IPS DF 19.7 (cell line): ENCODE results near the gene BET1.
"Not testable (repeated sequence)": the region's sequence is repeated elsewhere in the genome, so short reads cannot be mapped to it uniquely, and the experiment has no call there.

ENCODE experiments used
- DNase-seq: peaks from one replicate; pipeline ENCODE4 v3.0.0-alpha.2; 2013; ENCODE audit warnings: low read depth, low spot score

The BET1 gene, protein sequence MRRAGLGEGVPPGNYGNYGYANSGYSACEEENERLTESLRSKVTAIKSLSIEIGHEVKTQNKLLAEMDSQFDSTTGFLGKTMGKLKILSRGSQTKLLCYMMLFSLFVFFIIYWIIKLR

DNA sequence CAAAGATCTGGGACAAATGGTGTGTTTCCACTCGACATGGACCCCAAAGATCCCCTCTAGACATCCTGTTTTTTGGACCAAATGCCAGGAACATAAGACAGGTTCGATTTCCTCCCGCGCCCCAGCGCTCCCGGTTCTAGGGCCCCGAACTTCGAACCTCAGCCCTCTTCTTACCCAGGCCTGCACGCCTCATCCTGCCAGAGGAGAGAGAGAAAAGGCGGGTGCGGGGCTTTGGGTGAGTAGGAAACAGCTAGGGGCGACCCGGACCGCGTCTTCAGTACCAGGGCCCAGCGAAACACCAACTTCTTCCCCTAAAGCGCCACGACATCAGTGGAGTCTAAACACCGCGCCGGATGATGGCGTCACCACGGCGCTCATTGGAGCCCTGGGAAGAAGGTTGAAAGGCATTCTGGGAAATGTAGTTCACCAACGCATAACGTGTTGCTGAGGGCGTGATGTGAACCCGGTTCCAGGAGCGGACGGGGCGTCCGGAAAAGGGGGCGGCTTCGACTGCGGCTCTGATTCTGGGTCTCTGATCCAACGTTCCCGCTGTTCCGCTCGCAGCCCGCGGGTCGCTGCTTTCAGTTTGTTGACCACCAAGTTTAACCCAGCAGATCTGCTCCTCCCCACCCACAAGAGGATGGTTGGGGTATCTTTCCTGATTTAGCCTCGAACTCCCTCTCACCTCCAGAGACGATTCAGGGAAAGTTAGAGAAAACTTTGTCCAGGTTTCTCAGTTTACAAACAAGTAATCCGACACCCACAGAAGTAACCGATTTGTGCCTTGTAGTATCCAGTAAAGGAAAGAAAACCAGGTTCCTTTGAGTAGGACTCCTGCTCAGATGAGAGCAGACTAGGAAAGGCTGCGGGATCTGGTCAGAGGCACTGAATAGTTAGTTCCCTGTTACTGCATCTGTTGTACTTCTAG lies at the start of gene BET1:
TSS of gene BET1 (minus strand) at position 332 of the 928 bp plus-strand sequence. CDS start at position 193, 139 bp downstream.
- peak; percentile 96 for DNase-seq

DNA sequence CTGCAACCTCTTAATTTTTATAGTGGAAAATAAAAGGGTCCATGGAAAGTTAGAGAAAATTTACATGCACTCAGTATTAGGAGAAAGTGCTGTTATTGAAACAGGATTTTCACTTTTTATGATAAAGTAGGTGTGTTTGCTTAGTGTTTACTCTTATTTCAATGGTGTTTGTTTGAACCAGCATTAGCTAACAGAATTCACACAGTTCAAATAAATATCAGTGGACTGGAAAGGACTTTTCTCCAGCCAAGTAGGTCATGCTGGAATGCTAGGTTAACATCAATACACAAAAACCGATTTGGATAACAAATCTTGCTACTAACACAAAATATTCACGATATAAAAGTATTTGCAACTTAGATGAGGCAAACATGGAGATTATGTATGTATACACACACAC lies 49.4 kb upstream of the BET1 start:
- DNase-seq = no peak

DNA sequence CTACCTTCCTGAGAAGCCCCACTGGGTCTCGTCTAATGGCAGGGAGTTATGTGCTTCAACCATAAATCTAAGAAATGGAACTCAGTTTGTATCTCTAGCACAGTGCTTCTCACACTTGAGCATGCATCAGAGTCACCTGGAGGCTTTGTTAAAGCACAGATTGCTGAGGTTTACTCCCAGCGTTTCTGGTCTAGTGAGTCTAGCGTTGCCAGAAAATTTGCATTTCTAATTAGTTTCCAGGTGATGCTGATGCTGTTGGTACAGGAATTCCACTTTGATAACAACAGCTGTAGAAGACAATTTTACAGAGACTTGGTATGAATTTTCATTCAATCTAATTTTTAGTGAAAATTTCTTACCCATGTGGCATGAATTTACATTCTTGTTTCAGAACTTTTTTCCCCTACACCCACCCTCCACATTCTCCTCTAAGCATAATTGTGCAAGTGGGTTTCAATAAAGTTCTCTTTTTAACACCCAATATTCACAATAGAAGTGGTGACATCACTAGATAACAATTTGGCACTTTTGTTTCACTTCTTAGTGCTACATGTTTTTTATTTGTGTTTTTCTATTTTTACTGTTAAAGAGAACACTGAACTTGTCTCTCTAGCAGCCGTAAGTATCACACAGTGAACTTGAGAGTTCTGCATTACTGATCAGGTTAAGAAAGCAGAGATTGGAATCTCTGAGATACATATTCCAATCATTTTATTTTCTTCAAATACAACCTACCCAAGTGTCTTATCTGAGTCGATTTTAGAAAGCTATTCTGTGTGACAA lies 48.4 kb upstream of the BET1 start:
- DNase-seq = no peak

DNA sequence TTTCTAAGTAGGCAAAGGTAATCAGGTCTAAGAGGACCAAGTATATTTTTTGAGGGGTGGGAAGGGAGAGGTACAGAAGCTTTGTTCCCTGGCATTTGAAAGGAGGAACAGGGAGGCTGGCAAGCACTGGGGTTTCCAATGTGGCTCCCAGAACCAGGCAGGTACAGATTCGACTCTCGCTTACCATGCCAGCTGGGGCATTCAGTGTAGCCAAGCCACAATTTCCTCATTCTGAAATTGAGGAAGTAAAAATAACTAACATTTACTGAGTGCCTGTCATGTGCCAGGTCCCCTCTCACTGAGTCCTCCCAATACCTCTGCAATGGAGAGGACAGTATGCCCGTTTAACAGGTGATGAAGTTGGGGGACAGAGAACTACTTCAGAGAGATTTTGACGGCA lies 45.9 kb upstream of the BET1 start:
- DNase-seq = no peak

DNA sequence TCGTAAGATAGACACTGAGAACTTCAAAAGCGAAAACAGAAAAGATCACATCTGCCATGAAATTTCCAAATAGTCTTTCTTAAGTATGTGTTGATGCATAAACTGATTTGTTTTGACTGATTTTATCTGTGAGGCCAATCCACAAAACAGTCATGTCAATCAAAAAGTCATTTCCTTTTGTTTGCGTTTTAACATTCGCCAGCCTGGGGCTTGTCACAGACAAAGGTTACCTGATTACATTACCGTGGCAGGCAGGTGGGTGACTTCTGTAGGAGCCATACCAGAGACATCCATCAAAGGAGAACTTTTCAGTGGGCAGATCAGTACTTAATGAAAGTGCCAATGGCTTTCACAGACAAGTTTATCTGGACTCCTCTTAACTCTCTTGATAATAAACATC lies 45.5 kb upstream of the BET1 start:
- DNase-seq = no peak

DNA sequence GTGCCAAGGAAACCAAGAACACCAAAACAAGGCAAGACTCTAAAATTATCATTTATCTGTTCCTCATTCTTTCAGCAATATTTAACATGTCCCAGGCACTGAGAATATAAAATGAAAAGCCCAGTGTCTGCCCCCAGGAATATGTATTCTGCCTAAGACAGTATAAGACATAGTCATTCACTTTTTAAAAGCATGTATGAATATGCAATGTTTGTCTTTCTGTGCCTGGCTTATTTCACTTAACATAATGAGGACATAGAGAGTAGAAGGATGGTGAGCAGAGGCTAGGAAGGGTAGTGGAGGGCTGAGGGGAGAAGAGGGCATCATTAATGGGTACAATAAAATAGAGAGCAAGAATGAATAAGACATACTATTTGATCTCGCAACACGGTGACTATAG lies 44.6 kb upstream of the BET1 start:
- DNase-seq = no peak

DNA sequence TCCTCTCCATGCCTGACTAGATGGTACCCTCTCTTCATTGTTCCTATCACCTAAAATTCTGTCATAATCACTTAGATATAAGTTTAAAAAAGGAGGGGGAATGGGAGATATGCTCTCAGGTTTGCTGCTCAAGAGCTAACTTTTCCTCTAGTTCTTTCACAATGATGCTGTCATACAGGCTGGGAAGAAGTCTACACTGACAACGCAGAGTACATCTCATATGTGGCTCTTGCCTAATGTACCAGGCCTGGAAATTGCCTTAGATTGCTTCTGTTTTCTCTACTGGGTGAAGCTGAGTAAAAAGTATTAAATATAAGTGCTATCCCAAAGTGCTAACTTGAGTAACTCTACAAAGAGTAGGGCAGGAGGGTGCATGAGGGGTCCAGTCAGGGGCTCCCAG lies 43.8 kb upstream of the BET1 start:
- no peak for DNase-seq

DNA sequence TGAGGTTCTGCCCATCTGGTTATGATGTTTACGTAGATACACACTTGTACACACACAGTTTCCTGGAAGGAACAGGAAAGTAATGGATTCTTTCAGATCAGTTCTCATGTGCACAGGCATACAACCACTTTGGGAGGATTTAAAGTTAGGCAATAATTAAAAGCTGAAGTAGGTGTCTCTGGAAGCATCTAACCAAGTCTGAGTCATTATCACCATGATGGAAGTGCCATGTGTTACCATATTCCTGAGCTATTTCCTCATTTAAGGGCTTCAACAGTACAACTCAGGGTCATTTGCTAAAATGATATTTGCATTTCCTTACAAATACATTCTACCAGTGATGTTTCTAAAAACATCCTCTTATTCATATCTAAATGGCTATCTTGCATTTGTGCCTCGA lies 41.4 kb upstream of the BET1 start:
- no peak for DNase-seq

DNA sequence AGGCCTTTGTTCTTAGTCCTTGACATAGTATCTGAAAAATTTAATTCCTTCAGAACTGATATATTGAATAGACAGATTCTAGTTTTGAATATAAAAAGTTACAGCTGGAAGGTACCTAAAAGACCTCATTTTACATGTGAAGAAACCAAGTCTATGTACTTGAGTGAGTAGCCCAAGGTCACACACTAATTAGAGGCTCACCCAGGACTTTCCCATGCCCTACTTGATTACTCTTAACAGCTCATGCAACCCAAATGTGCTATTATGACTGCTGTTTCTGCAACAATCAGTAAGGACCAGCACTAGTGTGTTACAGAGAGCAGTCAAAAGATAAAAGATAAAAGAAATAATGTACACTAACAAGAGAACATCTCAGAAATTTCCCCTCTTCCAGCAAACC lies 40.7 kb upstream of the BET1 start:
- no peak for DNase-seq

DNA sequence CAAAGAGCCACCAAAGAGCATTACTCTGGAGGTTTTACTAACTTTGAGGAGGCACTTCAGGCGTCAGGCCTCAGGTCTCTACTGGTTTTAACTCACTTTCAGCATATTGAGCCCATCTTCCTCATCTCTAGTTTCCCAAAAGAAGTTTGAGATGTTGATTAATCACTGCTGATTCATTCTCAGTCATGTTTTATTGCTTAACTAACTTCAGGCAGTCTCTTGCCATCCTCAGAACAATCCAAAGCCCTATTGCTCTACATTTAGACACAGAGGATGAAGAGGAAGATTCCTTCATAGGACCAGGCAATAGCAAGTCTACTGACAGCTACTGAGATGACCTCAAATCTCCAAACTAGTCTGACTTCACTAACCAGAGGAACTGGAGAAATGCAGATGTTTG lies 39.1 kb upstream of the BET1 start:
- DNase-seq = no peak

DNA sequence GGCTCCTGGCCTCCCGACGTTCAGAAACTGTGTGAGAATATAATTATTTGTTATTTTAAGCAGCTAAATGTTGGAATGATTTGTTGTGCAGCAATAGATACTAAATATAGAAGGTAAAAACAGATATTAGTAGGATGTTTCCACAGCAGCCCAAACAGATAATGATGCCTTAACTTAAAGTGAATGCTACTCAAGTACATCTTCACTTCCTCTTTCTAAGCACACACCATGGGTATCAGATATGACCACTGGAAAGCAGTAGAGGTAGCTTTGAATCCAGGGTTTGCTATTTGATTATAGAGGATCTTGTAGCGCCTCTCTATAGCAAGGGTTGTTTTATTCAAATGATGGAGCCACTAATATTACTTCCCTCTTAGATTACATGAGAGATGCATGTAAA lies 38.2 kb upstream of the BET1 start:
- no peak for DNase-seq

DNA sequence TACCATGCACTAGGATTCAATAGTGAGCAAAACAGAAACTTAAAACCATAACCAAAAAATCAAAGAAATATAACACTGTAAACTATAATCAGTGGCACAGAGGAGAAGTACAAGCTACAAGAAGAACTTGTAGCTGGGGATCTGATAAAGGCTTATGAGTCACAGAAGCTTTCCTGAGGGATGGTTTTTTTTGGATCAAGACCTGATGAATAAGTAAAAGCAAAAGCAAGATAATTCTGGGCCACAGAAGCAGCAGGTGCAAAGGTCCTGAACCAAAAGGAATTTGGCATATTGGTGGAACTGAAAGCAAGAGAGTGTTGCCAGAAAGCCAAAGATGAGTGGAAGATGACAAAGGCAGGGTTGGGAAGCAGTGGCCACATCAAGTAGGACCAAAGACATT lies 37.4 kb upstream of the BET1 start:
- no peak for DNase-seq

DNA sequence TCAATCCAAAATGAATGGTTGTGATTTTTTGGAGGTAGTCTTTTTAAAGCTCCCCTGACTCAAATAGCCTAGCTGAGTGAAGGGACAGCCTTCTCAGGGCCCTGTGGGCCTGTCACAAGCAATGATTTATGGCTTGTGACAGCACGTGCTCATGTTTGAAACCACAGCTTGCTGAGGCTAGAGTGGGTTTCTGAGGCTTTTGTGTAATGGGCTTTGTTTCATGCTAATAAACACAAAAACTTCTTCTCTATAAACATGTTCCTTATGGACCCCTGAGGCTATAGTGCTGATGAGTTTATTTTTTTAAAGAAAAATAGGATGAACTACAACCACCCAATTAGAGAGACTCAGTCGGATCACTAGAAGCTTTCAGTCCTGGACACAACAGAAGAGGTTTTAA lies 36.1 kb upstream of the BET1 start:
- DNase-seq = no peak

DNA sequence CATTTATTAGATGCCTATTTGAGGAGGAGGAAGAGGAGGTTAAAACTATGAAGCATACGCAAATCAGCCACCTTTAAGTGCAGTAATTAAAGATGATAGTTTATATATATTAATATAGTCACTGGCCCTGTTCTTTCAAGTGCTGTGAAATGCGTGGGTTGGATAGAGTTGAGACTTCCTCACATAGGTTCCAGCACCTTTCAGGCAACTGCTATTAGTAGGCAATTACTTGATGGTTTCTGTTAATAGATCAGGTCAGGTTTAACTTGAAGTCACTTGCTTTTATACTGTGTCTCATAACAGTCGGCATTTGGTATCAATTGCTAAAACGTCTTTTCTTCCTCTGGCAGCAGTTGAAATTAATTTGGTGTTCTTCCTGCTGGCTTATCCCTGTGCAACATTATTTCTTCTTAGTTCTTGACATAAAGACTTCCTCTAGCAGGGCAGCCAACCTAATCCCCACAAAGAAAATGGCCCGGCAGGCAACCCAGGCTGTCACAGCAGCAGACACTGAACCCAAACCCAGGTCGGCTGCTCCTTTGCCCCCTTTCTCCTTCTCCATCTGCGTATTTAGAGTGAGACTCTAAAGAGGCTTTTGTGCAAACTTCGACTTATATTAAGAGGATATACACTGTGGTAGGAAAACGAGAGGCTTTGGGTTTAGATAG lies 35.3 kb upstream of the BET1 start:
- no peak for DNase-seq

DNA sequence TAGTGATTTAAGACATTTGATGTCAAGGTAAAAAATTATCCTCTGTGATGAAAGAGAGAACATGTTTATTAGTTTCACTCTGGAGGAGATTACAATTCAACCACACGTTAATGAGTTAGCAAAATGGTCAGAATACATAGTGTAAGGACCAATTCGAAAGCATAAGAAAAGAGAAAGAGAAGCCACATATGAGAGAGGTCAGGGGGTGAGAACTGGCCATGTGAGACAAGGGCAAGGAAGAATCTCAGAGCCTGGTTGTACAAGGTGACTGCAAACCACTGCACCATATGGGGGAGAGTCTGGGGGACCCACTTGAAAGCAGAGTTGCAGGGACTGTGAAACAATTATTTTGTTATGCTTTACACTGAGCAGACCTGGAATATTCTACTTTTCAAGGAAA lies 27.7 kb upstream of the BET1 start:
- no peak for DNase-seq

DNA sequence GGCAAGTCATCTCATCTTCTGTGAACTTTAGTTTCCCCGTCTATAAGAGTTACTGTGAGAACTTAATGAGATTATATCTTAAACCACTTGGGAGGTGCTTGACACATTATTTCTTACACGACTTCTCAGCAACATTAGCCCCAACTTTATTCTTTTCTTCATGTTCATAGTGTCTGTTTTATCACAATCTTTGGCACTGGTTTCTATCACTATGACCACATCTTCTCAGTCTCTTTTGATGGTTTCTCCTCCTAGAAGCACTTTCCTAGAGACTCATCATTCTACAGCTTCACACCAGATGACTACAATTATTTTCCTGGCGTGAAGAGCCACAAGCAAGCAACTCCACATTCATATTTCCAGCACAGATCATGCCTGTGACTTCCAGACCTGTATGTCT lies 26.5 kb upstream of the BET1 start:
- DNase-seq = no peak

DNA sequence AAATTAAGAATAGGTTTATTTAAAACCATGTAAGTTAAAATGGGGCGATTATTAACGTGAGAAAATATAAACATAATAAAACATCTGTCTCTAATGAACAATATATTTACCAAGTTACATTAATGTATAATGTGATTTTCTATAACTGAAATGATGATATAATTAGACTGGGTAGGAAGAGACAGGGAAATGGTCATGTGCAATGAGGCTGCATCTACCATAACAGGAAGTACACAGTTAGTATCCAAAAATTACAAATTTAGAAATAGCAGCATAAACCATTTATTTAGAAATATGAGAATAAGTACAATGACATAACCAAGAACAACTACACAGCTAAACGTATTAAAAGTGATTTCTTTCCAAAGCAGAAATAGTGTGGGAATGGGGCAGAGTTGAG lies 25.8 kb upstream of the BET1 start:
- no peak for DNase-seq

DNA sequence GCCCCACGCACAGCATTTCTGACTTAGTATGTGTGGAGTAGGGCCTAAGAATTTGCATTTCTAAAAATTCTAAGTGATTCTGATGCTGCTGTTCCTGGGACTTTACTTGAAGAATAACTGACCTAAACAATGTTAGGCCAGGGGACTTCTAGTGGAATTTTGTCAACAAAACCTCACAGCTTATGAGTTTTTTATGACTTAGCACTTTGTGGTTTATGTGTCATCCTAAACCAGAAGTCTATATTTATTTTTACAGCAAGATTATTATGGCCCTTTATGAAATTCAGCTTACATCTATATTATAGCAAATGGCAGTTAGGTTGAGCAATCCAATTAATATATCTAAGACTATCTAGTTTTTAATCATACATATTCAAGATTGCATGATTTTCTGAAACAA lies 24.6 kb upstream of the BET1 start:
- DNase-seq = no peak

DNA sequence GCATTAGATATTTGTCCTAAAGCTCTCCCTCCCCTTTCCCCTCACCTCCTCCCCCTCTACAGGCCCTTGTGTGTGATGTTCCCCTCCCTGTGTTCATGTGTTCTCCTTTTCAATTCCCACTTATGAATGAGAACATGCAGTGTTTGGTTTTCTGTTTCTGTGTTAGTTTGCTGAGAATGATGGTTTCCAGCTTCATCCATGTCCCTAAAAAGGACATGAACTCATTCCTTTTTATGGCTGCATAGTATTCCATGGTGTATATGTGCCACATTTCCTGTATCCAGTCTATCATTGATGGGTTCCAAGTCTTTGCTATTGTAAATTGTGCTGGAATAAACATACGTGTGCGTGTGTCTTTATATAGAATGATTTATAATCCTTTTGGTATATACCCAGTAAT lies 22.5 kb upstream of the BET1 start:
- DNase-seq = not testable (repeated sequence)

DNA sequence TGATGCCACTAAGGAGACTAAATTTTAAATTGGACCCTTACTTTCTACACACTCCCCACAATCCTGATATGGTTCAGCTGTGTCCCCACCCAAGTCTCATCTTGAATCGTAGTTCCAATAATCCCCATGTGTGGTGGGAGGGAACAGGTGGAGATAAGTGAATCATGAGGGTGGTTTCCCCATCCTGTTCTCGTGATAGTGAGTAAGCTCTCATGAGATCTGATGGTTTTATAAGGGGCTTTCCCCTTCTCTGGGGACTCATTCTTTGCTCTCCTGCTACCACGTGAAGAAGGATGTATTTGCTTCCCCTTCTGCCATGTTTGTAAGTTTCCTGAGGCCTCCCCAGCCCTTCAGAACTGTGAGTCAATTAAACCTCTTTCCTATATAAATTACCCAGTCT lies 18.4 kb upstream of the BET1 start:
- no peak for DNase-seq

DNA sequence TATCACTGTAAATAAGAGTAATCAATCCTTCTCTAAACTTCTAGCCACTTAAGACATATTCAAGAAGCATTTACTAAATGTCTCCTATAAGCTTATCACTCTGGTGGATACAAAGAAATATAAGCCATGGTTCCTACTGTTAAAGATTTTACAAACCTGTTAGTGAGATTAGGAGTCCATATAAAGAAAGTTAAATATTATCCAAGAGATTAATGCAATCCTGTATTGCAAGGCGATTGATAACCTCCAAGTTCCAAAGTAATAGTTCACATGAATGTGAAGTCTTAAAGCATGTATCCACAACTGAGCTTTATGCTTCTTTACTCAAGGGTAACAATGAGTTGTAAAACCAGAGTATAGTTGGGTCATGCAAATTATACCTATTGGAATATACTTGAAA lies 12.6 kb upstream of the BET1 start:
- no peak for DNase-seq

DNA sequence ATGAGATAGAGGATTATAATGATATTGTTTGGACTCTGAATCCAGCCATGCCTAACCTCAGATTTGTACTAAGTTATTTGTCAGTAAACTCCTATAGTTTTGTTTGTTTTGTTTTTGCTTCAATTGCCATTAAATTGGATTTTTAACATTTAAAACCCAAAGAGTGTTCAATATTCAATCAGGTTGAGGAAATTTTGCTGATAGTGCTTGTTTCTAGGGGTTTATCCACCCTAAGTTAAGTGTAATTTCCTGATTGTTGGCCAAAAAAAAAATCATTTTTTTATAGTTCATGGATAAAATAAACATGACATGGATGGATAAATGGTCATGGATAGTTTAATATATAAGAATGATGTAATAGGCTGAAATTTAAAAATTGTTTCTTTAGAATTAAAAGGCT lies 11.4 kb upstream of the BET1 start:
- DNase-seq = no peak
